A673 (cell line): ENCODE measurements around the gene C8B.

Experiments
- EZH2 ChIP-seq: fragments of 200-600 bp; sonication (generic); IDR thresholded peaks from 2 replicates; pipeline ENCODE4 v1.6.1; 2017; ENCODE audit warnings: borderline replicate concordance, low read depth, mild to moderate bottlenecking, mixed read lengths, antibody characterized with exemption, low read length; ENCODE audit not compliant: poor library complexity, severe bottlenecking
- TF ChIP-seq, protein P1 (sequence below): fragments of 300-800, 200-600 bp; sonication (generic); conservative IDR thresholded peaks from 2 replicates; pipeline ENCODE4 v1.5.1; 2017; ENCODE audit warnings: low read depth, mild to moderate bottlenecking, antibody characterized with exemption, low read length, moderate library complexity, mixed read lengths

GRCh38 chr1:56958526-56958925, 7.3 kb downstream of the C8B start:
- TF ChIP-seq, protein P1, sequence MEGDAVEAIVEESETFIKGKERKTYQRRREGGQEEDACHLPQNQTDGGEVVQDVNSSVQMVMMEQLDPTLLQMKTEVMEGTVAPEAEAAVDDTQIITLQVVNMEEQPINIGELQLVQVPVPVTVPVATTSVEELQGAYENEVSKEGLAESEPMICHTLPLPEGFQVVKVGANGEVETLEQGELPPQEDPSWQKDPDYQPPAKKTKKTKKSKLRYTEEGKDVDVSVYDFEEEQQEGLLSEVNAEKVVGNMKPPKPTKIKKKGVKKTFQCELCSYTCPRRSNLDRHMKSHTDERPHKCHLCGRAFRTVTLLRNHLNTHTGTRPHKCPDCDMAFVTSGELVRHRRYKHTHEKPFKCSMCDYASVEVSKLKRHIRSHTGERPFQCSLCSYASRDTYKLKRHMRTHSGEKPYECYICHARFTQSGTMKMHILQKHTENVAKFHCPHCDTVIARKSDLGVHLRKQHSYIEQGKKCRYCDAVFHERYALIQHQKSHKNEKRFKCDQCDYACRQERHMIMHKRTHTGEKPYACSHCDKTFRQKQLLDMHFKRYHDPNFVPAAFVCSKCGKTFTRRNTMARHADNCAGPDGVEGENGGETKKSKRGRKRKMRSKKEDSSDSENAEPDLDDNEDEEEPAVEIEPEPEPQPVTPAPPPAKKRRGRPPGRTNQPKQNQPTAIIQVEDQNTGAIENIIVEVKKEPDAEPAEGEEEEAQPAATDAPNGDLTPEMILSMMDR = no peak
- TF ChIP-seq EZH2 = no peak
